Activated CD4-positive, CD25-positive, alpha-beta regulatory T cell treated with anti-CD3 and anti-CD28 coated beads, Interleukin-2, amount 50 U/mL, for 16 hours (primary cell): ENCODE measurements around the gene AKAP17A.
"Not testable (repeated sequence)": the region's sequence is repeated elsewhere in the genome, so short reads cannot be mapped to it uniquely, and the experiment has no call there.

Experiments used
- DNase-seq: peaks from one replicate; pipeline ENCODE4 v3.0.0-alpha.2; 2020; ENCODE audit warnings: low read depth, low spot score

The AKAP17A gene

GRCh38 chrX:1602299-1602698 is 10.9 kb downstream of the AKAP17A start:
- DNase-seq: no peak

DNA sequence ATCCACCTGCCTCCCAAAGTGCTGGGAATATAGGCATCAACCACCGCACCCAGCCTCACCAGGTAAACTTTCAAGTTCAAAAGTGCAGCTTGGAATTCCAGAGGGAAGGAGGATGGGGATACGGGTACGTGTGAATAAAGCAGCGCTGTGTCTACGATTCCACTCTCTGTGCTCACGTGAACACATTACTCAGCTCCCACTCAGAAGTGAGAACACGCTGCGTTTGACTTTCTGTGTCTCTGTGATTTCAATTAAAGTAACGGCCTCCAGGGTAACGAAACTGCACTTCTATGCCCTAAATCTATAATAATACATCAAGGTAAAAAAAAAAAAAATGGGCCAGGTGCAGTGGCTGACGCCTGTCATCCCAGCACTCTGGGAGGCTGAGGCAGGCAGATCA is 15.1 kb downstream of the AKAP17A start:
- DNase-seq: no peak

GRCh38 chrX:1609311-1609710 is 17.9 kb downstream of the AKAP17A start:
- DNase-seq: no peak

GRCh38 chrX:1609762-1610161 is 18.4 kb downstream of the AKAP17A start:
- DNase-seq: no peak

DNA sequence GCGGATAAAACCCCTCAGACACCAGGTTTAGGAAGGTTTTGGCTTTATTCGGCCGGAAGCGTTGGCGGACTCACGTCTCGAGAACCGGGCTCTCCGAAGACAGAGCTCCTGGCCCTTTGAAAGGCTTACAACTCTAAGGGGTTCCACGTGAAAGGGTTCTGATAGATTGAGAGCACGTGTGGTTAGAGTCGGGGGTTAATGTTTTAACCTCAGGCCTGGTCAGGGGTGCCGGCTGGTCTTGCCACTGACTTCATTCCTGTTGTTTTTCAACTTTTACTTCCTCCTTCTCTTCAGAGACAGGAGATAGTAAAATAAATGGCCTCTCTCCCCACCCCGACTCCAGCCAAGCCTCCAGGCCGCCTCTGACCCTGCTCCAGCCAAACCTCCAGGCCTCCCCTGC is 18.8 kb downstream of the AKAP17A start:
- DNase-seq: no peak

DNA sequence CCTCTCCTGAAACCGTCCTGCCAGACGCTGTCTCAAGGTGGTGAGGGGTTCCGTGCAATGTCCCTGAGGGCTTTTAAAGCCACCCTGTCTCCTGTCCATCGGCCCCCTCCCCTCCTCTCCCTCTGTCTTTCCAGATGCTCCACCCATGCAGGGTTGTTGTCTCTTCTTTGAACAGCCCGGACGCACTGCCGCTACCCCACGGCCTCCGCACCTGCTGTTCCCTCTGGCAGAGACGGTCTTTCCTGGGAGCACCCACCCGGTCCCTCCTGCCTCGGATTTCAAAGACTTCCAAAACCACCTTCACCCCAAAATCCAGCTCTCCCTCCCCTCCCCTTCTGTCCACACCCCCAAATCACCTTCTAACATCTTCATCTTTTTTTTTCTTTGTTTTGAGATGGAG is 19.3 kb downstream of the AKAP17A start:
- DNase-seq: no peak

DNA sequence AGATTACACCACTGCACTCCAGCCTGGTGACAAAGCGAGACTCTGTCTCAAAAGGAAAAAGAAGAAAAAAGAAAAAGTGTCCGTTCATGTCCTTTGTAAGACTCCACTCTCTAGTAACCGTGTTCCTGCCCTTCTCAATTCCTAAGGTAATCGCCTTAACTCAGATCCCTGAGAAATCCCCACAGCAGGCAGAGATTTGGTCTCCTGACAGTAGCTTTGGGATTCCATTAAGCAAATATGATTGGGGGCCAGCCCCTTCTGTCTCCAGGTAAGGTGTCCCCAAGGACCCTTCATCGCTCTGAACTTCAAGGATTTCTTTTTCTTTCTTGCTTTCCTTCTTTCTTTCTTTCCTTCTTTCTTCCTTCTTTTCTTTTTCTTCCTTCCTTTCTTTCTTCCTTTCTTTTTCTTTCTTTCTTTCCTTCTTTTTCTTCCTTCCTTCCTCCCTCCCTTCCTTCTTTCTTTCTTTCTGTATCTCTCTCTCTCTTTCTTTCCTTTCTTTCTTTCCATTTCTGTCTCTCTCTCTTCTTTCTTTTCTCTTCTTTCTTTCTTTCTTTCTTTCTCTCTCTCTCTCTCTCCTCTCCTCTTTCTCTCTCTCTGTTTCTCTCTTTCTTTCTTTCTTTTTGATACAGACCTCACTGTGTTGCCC is 21.4 kb downstream of the AKAP17A start:
- DNase-seq: no peak

- DNase-seq: no peak
Observed at GRCh38 chrX:1614927-1615326, 23.5 kb downstream of the AKAP17A start, which contains the start of gene ASMT. Gene ASMT (plus strand): TSS chrX:1615059. CDS start chrX:1615200, 141 bp downstream.

- no peak for DNase-seq
Observed at GRCh38 chrX:1618689-1619088, 27.3 kb downstream of the AKAP17A start.

DNA sequence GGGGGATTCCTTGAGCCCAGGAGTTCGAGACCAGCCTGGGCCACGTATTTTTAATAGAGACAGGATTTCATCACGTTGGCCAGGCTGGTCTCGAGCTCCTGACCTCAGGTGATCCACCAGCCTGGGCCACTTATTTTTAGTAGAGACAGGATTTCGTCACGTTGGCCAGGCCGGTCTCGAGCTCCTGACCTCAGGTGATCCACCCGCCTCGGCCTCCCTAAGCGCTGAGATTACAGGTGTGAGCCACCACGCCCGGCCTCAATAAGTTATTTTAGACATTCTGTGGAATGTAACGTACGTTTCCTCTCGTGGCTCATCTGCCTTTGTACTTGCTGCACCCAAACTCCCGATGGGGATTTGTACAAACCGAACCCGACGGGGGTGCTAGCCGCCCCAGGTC is 32.3 kb downstream of the AKAP17A start:
- no peak for DNase-seq

GRCh38 chrX:1624158-1624860 is 32.9 kb downstream of the AKAP17A start:
- DNase-seq: not testable (repeated sequence)

DNA sequence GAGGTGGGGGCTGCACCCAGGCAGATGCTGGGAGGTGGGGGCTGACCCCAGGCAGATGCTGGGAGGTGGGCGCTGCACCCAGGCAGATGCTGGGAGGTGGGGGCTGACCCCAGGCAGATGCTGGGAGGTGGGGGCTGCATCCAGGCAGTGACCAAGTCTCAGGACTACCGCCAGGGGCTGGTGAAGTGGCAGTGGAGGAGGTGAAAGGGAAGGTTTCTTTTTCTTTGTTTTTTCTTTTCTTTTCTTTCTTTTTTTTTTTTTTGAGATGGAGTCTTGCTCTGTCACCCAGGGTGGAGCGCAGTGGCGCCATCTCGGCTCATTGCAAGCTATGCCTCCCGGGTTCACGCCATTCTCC is 33.4 kb downstream of the AKAP17A start:
- DNase-seq: not testable (repeated sequence)

DNA sequence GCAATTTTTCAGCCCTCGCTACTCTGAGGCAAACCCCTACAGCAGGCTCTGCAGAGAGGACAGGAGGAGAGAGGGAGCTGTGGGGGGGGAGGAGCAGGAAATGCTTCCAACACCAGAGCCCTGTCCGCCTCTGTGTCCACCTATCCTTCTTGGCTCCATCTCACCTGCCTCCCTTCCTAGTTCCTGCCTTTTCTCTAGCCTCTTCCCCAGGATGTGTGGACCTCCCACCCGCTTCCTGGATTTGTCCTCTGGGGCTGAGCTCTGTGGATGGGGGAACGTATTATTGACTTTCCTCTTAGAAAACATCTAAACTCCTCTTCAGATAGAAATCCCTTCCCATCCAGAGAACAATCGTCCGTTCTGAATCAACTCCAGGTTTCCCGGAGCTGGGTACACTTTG is 37.8 kb downstream of the AKAP17A start:
- no peak for DNase-seq

DNA sequence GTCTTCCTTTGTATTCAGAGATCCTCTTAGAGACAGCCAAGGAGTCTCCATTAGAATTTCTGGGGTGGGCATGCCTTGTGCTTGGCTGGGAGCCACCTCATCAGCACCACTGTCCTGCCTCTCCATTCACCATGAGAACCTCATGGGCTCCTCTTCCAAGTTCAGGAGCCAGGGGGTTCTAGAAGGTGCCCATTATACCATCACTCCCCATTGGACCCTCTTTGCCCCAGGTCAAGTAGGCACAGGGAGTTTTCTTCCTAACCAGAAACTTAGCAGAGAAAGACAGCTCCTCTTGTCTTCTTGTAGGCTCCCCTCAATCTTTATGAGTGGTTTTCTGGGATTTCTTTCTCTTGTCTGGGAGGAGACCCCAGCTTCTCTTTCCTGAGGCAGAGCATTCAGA is 54.6 kb downstream of the AKAP17A start:
- DNase-seq: no peak

DNA sequence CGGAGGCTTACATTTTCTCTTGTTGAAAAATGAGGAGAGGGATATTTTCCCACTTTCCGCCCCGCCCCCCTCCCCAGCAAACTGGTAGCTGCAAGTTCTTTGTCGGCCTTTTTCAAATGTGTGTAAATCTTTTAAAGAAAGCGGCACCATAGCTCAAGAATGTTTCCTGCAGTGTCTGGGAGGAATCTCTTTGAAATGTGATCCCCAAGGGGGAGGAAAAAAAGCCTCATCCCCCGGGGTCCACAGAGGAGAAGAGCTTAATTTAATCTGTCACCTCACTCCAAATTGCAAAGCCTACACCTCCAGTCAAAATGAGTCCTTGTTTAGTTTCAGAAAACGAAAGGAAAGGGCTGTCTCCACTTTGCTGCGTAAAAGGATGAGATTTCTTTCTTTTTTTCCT is 58.2 kb downstream of the AKAP17A start:
- DNase-seq: no peak
